Thymus (tissue), 11 donors: Measurements from ENCODE around the gene CRIM1. TPM values are rescaled to one million over a fixed set of nuclear protein-coding genes. Genes with fewer than 3 reads are reported as not detected.
A peak's percentile ranks its signal among the peaks of the same experiment; 100 is the strongest.

Experiments
- DNase-seq, 9 donors: peaks; one replicate each; pipeline ENCODE4 v3.0.0-alpha.2; 2013; ENCODE audit warnings: low spot score in 9 of 9, low read depth in 6 of 9, missing footprints in 1 of 9
- H3K27ac ChIP-seq, 2 donors: one replicate each; pipeline ENCODE4 v1.5.1; 2013; ENCODE audit warnings: control low read depth in 1 of 2, low read depth in 1 of 2, low read length in 1 of 2, mild to moderate bottlenecking in 1 of 2, moderate library complexity in 1 of 2
- H3K27me3 ChIP-seq, 2 donors: one replicate each; pipeline ENCODE4 v1.5.1; 2013; ENCODE audit warnings: low read length in 1 of 2; ENCODE audit not compliant: control insufficient read depth in 2 of 2, insufficient read depth in 1 of 2
- H3K36me3 ChIP-seq, 2 donors: one replicate each; pipeline ENCODE4 v1.5.1; 2013; ENCODE audit warnings: low read length in 1 of 2, mild to moderate bottlenecking in 1 of 2, moderate library complexity in 1 of 2; ENCODE audit not compliant: control insufficient read depth in 2 of 2, insufficient read depth in 2 of 2
- H3K4me1 ChIP-seq, 2 donors: one replicate each; pipeline ENCODE4 v1.5.1; 2013; ENCODE audit warnings: low read length in 2 of 2; ENCODE audit not compliant: control insufficient read depth in 2 of 2, insufficient read depth in 2 of 2
- H3K4me3 ChIP-seq, 2 donors: one replicate each; pipeline ENCODE4 v1.5.1; 2013; ENCODE audit warnings: low read length in 2 of 2, control low read depth in 1 of 2, mild to moderate bottlenecking in 1 of 2
- H3K9me3 ChIP-seq, 2 donors: one replicate each; pipeline ENCODE4 v1.5.1; 2013; ENCODE audit warnings: low read length in 1 of 2, mild to moderate bottlenecking in 1 of 2; ENCODE audit not compliant: control insufficient read depth in 2 of 2, insufficient read depth in 1 of 2
- WGBS: extraction: QIAGEN DNeasy Blood & Tissue Kit; methylation state at CpG from one replicate; pipeline ENCODE4 v1.1.7; 2013; 5-methylcytosine and 5-hydroxymethylcytosine counted together
- polyA plus RNA-seq: library from polyadenylated mRNA; stranded (reverse); fragments of 200-250 nt; gene quantifications from one replicate; pipeline ENCODE4 v1.2.3, GENCODE V29; 2013
- total RNA-seq: library from RNA; stranded (reverse); fragments of 120-200 nt; gene quantifications from one replicate; pipeline ENCODE4 v1.2.4, GENCODE V29; 2013
- donor health status: healthy.

CRIM1 gene
- total and polyA plus RNA-seq, 2 donors: 9.1 to 24.3 TPM

- H3K36me3 ChIP-seq: no peaks in the 10 kb centered on the region
- peaks cover 0 to 3% of the 10 kb centered on the region in 2 donors for H3K4me1 ChIP-seq
- 93% methylated on average over 3 of the region's 3 CpGs for WGBS
- no peaks in the 10 kb centered on the region for H3K9me3 ChIP-seq
- H3K27me3 ChIP-seq: no peaks in the 10 kb centered on the region
- H3K27ac ChIP-seq: peak overlapping the region in 1 of 2 donors; percentile 15
- H3K4me3 ChIP-seq: no peak overlapping the region
- no peak for DNase-seq
Measured at GRCh38 chr2:36330473-36331395, 24.8 kb upstream of the CRIM1 start.

- H3K4me3 ChIP-seq: no peak overlapping the region
- no peaks in the 10 kb centered on the region for H3K27me3 ChIP-seq
- no peaks in the 10 kb centered on the region for H3K36me3 ChIP-seq
- DNase-seq: peak in 1 of 9 donors; percentile 59
- H3K4me1 ChIP-seq: no peaks in the 10 kb centered on the region
- no peaks in the 10 kb centered on the region for H3K9me3 ChIP-seq
- 47% methylated on average over 4 of the region's 4 CpGs for WGBS
- H3K27ac ChIP-seq: no peak overlapping the region
Measured at GRCh38 chr2:36333350-36334012, 22.1 kb upstream of the CRIM1 start.

- Histone ChIP-seq H3K4me3 (no peak overlapping the region), H3K27me3 (no peaks in the 10 kb centered on the region), H3K4me1 (no peaks in the 10 kb centered on the region), H3K36me3 (no peaks in the 10 kb centered on the region), H3K9me3 (no peaks in the 10 kb centered on the region), H3K27ac (no peak overlapping the region)
- 96% methylated on average over 5 of the region's 5 CpGs for WGBS
- no peak for DNase-seq
Measured at GRCh38 chr2:36335597-36335996, 20.0 kb upstream of the CRIM1 start.

DNA sequence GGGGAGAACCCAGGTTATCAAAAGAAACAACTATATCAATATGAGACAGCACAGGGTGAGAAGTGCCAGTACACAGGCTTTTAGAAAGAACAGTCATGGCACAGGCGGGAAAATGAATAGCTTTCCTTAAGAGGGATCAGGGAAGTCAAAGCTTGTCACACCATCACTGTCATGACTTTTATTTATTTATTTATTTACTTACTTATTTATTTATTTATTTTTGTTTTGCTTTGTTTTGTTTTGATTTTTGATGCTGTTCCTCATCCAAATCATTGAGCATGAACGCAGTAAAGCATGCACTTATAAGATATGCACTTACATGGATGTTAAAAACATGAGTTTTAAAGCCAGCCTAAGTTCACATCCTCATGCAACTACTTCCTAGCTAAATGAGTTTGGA, 19.3 kb upstream of the CRIM1 start:
- Histone ChIP-seq H3K36me3 (no peaks in the 10 kb centered on the region), H3K27ac (no peak overlapping the region), H3K9me3 (no peaks in the 10 kb centered on the region), H3K4me3 (no peak overlapping the region), H3K4me1 (no peaks in the 10 kb centered on the region), H3K27me3 (no peaks in the 10 kb centered on the region)
- DNase-seq: no peak
- WGBS: 98% methylated on average over 2 of the region's 2 CpGs

DNA sequence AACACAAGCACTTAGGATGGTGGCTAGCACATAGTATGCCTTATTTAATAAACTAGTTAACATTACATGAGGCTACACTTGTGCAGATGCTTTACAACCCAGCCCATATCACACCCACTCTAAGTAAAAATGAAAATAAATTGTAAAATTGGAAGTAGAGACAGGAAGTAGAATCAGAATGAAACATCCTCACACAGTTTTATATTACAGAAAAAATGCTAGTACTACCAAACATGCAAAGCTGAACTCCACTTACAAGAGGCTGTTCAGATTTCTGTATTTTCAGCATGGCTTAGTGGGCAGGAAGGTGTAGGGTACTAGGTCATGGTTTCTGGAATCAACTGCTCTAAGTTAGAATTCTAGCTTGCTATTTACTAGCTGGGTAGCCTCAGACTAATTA, 18.2 kb upstream of the CRIM1 start:
- H3K27me3 ChIP-seq: no peaks in the 10 kb centered on the region
- H3K27ac ChIP-seq: no peak overlapping the region
- H3K36me3 ChIP-seq: no peaks in the 10 kb centered on the region
- DNase-seq: no peak
- no peak overlapping the region for H3K4me3 ChIP-seq
- H3K9me3 ChIP-seq: no peaks in the 10 kb centered on the region
- H3K4me1 ChIP-seq: no peaks in the 10 kb centered on the region

DNA sequence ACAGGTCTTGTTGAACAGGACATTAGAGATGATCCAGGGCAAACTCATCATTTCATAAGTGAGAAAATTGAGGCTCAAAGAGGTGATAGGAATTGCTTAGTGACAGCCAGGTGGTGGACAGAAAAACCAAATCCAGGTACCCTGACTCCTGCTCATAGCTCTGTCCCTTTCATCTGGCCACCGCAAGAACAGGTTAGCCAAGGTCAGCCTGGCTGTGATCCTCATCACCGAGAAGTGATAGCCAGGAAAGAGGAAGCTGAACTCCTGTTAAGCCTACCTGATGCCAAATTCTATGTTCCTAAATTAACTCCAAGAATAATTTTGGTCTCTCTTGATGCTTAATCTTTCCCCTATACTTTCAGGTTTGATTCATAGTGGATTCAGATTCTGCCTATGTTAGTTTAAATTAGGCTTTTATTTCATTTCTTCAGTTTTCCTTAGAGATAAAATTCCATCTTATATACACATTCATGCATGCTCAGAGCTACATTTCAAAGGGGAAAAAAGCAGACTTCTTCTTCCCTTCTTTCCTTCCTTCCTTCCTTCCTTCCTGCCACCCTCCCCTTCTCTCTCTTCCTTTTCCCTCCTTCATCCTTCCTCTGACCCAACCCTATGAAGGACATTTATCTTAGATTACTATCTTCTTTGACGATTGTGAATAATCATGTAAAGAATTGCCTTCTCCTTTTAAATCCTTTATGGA, 17.3 kb upstream of the CRIM1 start:
- Histone ChIP-seq H3K9me3 (no peaks in the 10 kb centered on the region), H3K36me3 (no peaks in the 10 kb centered on the region), H3K27me3 (no peaks in the 10 kb centered on the region), H3K4me3 (no peak overlapping the region), H3K27ac (no peak overlapping the region), H3K4me1 (no peaks in the 10 kb centered on the region)
- no peak for DNase-seq
- 88% methylated on average over 3 of the region's 3 CpGs for WGBS

DNA sequence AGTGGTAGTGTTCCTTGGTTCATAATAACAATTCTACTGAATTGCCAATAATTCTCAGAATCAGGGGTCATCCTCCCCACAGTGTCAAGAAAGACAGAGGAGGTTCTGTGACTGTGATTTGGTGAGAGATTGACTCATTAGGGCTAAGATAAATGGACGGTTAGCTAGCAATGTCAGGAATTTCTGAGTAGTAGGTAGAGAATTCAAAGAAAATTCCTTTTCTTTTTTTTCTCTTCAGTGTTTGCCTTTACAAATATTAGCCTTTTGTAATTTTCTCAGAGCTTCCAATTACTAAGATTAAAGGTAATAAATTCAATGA, 16.8 kb upstream of the CRIM1 start:
- no peak overlapping the region for H3K27ac ChIP-seq
- no peaks in the 10 kb centered on the region for H3K27me3 ChIP-seq
- 97% methylated on average over 1 of the region's 1 CpG for WGBS

GRCh38 chr2:36339607-36340218, 15.9 kb upstream of the CRIM1 start:
- Histone ChIP-seq H3K9me3 (no peaks in the 10 kb centered on the region), H3K27me3 (no peaks in the 10 kb centered on the region), H3K27ac (no peak overlapping the region), H3K36me3 (no peaks in the 10 kb centered on the region), H3K4me3 (no peak overlapping the region), H3K4me1 (no peaks in the 10 kb centered on the region)
- DNase-seq: no peak
- 94% methylated on average over 6 of the region's 6 CpGs for WGBS

More for the DNA sequence above, 16.8 kb upstream of the CRIM1 start:
- no peak for DNase-seq
- Histone ChIP-seq H3K9me3 (no peaks in the 10 kb centered on the region), H3K4me3 (no peak overlapping the region), H3K4me1 (no peaks in the 10 kb centered on the region), H3K36me3 (no peaks in the 10 kb centered on the region)

DNA sequence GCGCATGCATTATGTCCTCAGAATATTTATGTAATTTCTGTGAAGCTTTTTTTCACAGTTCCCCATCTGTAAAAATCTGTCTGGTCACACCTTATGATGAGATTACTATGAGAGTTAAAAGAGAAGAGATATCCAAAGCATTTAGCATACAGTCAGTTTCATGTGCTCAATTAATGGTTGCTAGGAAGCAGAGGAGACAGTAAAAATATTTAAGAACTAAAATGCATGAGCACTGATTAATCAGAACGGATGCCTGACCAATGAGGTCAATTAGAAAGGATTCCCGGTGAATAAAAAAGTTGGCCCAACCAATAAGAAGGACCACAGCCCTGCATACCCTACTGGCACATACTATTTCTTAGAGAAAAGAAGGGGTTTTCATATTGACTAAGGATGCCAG, 12.0 kb upstream of the CRIM1 start:
- H3K36me3 ChIP-seq: no peaks in the 10 kb centered on the region
- H3K4me3 ChIP-seq: no peak overlapping the region
- no peaks in the 10 kb centered on the region for H3K27me3 ChIP-seq
- WGBS: 97% methylated on average over 3 of the region's 3 CpGs
- no peaks in the 10 kb centered on the region for H3K9me3 ChIP-seq
- no peak for DNase-seq
- H3K4me1 ChIP-seq: no peaks in the 10 kb centered on the region
- H3K27ac ChIP-seq: no peak overlapping the region
